Activated naive CD4-positive, alpha-beta T cell treated with anti-CD3 and anti-CD28 coated beads, Interleukin-2, amount 50 U/mL, for 24 hours (primary cell): ENCODE measurements around the gene HNRNPR.
"Not testable (repeated sequence)": the region's sequence is repeated elsewhere in the genome, so short reads cannot be mapped to it uniquely, and the experiment has no call there.

Source experiments
- H3K27ac Mint-ChIP-seq: one replicate; pipeline ENCODE4 v1.8.0; 2021; ENCODE audit warnings: mild to moderate bottlenecking, mixed read lengths
- H3K27me3 Mint-ChIP-seq: one replicate; pipeline ENCODE4 v1.8.0; 2021; ENCODE audit warnings: mixed read lengths
- H3K36me3 Mint-ChIP-seq: one replicate; pipeline ENCODE4 v1.8.0; 2021; ENCODE audit warnings: mixed read lengths
- H3K4me1 Mint-ChIP-seq: one replicate; pipeline ENCODE4 v1.8.0; 2021; ENCODE audit warnings: mixed read lengths
- H3K4me3 Mint-ChIP-seq: one replicate; pipeline ENCODE4 v1.8.0; 2021; ENCODE audit warnings: mild to moderate bottlenecking, mixed read lengths
- H3K9me3 Mint-ChIP-seq: one replicate; pipeline ENCODE4 v1.8.0; 2021; ENCODE audit warnings: mixed read lengths

Gene HNRNPR

DNA sequence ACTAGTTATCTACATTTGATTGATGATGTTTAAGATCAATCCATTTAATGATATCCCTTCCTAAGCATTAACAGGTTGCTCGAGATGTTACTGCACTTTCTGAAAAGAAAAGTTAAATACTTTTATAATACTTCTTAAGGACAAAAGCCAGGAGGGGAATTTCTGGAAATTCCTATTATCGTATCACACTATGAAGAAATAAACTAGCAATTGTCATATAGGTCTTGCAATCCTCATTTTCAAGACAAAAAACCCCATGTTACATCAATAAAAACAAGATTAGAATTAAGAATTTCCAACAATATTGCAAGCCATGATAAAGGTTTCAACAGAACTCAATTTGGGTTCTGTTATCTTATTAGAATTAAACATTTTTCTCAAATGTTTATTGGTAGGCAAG is 47.2 kb downstream of the HNRNPR start:
- Mint-ChIP-seq H3K27me3 (no peaks in the 10 kb centered on the region), H3K36me3 (peaks cover 5% of the 10 kb centered on the region), H3K4me3 (no peak overlapping the region), H3K4me1 (peaks cover 7% of the 10 kb centered on the region), H3K27ac (no peak overlapping the region), H3K9me3 (no peaks in the 10 kb centered on the region)

GRCh38 chr1:23291706-23292105 is 52.4 kb downstream of the HNRNPR start:
- no peaks in the 10 kb centered on the region for H3K9me3 Mint-ChIP-seq
- H3K27me3 Mint-ChIP-seq = no peaks in the 10 kb centered on the region
- no peak overlapping the region for H3K4me3 Mint-ChIP-seq
- H3K27ac Mint-ChIP-seq = no peak overlapping the region
- no peaks in the 10 kb centered on the region for H3K4me1 Mint-ChIP-seq
- H3K36me3 Mint-ChIP-seq = peaks cover 3% of the 10 kb centered on the region

GRCh38 chr1:23290836-23291565 is 53.1 kb downstream of the HNRNPR start:
- H3K27me3 Mint-ChIP-seq = no peaks in the 10 kb centered on the region
- no peaks in the 10 kb centered on the region for H3K4me1 Mint-ChIP-seq
- H3K9me3 Mint-ChIP-seq = no peaks in the 10 kb centered on the region
- H3K4me3 Mint-ChIP-seq = no peak overlapping the region
- H3K27ac Mint-ChIP-seq = no peak overlapping the region
- peaks cover 3% of the 10 kb centered on the region for H3K36me3 Mint-ChIP-seq

DNA sequence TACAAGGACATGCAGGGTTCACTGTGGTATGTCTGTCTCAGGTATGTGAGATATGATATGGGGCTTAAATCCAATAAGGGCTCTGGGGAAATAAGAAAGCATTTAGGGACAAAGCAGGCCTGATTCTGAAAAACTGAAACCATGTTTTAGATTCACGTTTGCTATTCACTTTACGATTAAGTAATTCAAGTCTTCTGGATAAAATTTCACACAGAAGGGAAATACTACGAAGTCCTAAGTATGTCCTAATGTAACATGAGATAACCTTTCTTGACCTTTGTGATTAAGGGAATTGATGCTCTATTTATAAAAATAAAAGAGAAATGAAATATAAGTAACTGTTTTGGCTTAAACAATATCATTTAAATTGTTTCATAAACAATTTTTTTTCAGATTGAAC is 55.4 kb downstream of the HNRNPR start:
- H3K27me3 Mint-ChIP-seq = no peaks in the 10 kb centered on the region
- H3K4me1 Mint-ChIP-seq = no peaks in the 10 kb centered on the region
- H3K4me3 Mint-ChIP-seq = no peak overlapping the region
- H3K27ac Mint-ChIP-seq = no peak overlapping the region
- no peaks in the 10 kb centered on the region for H3K9me3 Mint-ChIP-seq
- H3K36me3 Mint-ChIP-seq = peaks cover 7% of the 10 kb centered on the region

DNA sequence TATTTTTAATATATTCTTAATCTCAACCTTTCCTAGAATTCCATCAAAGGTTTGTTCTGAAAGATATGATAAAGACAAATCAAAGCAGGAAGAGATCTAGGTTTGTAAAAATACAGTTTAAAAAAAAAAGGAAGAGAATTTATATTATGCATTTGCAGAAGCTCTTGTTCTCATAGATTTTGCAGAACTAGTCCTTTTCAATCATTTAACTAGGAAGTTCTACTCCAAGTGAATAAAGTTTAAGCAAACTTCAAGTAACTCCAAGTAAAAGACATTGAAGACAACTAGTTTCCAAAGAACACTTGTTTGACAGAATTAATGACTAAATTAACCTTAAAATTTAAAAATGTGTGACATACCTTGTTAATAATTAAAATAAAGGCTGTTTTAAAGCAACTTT is 55.9 kb downstream of the HNRNPR start:
- no peaks in the 10 kb centered on the region for H3K4me1 Mint-ChIP-seq

GRCh38 chr1:23286401-23286800 is 57.7 kb downstream of the HNRNPR start:
- H3K27me3 Mint-ChIP-seq = no peaks in the 10 kb centered on the region
- no peak overlapping the region for H3K27ac Mint-ChIP-seq
- no peak overlapping the region for H3K4me3 Mint-ChIP-seq
- H3K36me3 Mint-ChIP-seq = peaks cover 9% of the 10 kb centered on the region
- H3K9me3 Mint-ChIP-seq = no peaks in the 10 kb centered on the region
- H3K4me1 Mint-ChIP-seq = no peaks in the 10 kb centered on the region

More for the DNA sequence above, 55.9 kb downstream of the HNRNPR start:
- H3K36me3 Mint-ChIP-seq = peaks cover 7% of the 10 kb centered on the region
- H3K9me3 Mint-ChIP-seq = no peaks in the 10 kb centered on the region
- H3K27me3 Mint-ChIP-seq = no peaks in the 10 kb centered on the region
- no peak overlapping the region for H3K27ac Mint-ChIP-seq
- H3K4me3 Mint-ChIP-seq = no peak overlapping the region

GRCh38 chr1:23283667-23284602 is 60.1 kb downstream of the HNRNPR start:
- H3K4me1 Mint-ChIP-seq = no peaks in the 10 kb centered on the region
- no peaks in the 10 kb centered on the region for H3K9me3 Mint-ChIP-seq
- H3K4me3 Mint-ChIP-seq = no peak overlapping the region
- H3K36me3 Mint-ChIP-seq = peaks cover 11% of the 10 kb centered on the region
- peak overlapping the region; percentile 32 for H3K27ac Mint-ChIP-seq
- H3K27me3 Mint-ChIP-seq = no peaks in the 10 kb centered on the region

- Mint-ChIP-seq H3K36me3 (peaks cover 11% of the 10 kb centered on the region), H3K4me3 (no peak overlapping the region), H3K4me1 (no peaks in the 10 kb centered on the region), H3K27ac (no peak overlapping the region), H3K9me3 (no peaks in the 10 kb centered on the region), H3K27me3 (no peaks in the 10 kb centered on the region)
Observed at GRCh38 chr1:23282957-23283356, 61.1 kb downstream of the HNRNPR start.

- peak overlapping the region; percentile 5 for H3K27ac Mint-ChIP-seq
- no peaks in the 10 kb centered on the region for H3K9me3 Mint-ChIP-seq
- peaks cover 10% of the 10 kb centered on the region for H3K27me3 Mint-ChIP-seq
- H3K4me3 Mint-ChIP-seq = no peak overlapping the region
- peaks cover 5% of the 10 kb centered on the region for H3K36me3 Mint-ChIP-seq
- H3K4me1 Mint-ChIP-seq = no peaks in the 10 kb centered on the region
Observed at GRCh38 chr1:23278717-23279116, 65.4 kb downstream of the HNRNPR start.

DNA sequence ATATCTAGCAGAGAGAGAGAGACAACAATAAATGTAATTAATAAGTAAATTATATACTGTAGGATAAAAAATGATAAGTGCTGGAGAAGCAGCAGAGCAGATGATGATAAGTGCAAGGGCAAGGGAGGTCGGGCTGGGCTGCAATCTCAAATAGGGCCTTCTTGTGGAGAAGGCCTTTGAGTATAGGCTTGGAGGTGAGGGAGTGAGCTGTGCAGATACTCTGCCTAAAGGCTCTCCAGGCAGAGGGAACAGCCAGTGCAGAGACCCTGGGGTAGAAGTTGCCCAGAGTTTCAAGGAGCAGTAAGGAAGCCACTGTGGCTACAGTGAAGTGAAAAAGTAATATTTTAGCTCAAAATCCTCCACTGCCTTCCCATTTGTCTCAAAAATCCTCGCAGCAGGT is 67.6 kb downstream of the HNRNPR start:
- H3K9me3 Mint-ChIP-seq = no peaks in the 10 kb centered on the region
- H3K27me3 Mint-ChIP-seq = peaks cover 18% of the 10 kb centered on the region
- no peak overlapping the region for H3K27ac Mint-ChIP-seq
- peaks cover 3% of the 10 kb centered on the region for H3K36me3 Mint-ChIP-seq
- H3K4me1 Mint-ChIP-seq = no peaks in the 10 kb centered on the region
- H3K4me3 Mint-ChIP-seq = no peak overlapping the region

DNA sequence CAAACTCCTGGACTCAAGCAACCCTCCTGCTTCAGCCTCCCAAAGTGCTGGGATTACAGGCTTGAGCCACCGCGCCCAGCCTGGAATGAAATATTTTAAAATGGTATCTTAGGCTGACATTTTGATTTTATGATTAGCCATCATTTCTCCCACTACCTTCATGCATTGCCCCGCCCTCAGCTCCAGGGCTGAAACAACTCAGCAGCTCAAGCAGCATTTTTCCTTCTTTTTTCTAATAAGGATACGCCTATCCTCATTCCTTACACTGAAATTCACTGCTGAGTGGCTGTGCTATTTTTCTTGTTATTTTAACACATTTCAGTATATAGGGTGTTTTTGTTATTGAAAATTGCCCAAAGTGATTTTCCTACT is 70.0 kb downstream of the HNRNPR start:
- Mint-ChIP-seq H3K27ac (no peak overlapping the region), H3K9me3 (no peaks in the 10 kb centered on the region), H3K4me1 (no peaks in the 10 kb centered on the region), H3K27me3 (peaks cover 23% of the 10 kb centered on the region), H3K4me3 (no peak overlapping the region), H3K36me3 (no peaks in the 10 kb centered on the region)

DNA sequence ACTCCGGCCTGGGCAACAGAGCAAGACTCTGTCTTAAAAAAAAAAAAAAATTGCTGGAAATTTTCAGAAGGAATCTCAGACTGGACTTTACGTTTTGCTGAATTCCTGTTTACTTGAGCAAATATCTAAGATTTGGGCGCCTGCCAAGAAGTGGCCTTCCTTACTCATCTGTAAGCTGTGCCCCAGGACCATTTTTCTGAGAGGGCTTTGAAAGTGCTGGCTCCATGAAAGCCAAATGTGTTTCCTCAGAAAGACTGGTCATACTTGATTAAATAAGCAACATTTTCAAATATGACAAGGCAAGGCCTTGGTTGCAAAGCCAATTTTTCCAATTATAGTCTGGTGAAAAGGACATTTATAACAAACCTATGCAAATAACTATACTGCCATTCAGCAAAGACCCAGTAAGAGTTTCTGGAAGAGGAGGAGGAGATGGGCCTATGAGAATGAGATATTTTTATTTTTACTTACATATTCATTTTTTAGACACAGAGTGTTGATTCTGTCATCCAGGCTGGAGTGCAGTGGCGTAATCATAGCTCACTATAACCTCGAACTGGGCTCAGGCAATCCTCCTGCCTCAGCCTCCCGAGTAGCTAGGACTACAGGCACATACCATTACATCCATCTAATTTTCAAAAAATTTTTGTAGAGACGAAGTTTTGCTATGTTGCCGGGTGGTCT is 70.5 kb downstream of the HNRNPR start:
- Mint-ChIP-seq H3K27ac (no peak overlapping the region), H3K4me3 (no peak overlapping the region), H3K27me3 (peaks cover 27% of the 10 kb centered on the region), H3K36me3 (no peaks in the 10 kb centered on the region), H3K9me3 (no peaks in the 10 kb centered on the region), H3K4me1 (no peaks in the 10 kb centered on the region)

GRCh38 chr1:23263380-23263887 is 80.7 kb downstream of the HNRNPR start:
- Mint-ChIP-seq H3K36me3 (no peaks in the 10 kb centered on the region), H3K27me3 (no peaks in the 10 kb centered on the region), H3K4me3 (no peak overlapping the region), H3K9me3 (no peaks in the 10 kb centered on the region), H3K27ac (no peak overlapping the region), H3K4me1 (no peaks in the 10 kb centered on the region)

DNA sequence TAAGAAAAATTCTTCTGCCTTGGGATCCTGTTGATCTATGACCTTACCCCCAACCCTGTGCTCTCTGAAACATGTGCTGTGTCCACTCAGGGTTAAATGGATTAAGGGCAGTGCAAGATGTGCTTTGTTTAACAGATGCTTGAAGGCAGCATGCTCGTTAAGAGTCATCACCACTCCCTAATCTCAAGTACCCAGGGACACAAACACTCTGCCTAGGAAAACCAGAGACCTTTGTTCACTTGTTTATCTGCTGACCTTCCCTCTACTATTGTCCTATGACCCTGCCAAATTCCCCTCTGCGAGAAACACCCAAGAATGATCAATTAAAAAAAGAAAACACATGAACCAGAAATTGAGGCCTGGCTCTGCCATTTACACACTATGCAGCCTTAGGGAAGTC is 86.0 kb downstream of the HNRNPR start:
- H3K9me3 Mint-ChIP-seq, H3K36me3 Mint-ChIP-seq, H3K27me3 Mint-ChIP-seq, H3K27ac Mint-ChIP-seq, H3K4me3 Mint-ChIP-seq, H3K4me1 Mint-ChIP-seq: not testable (repeated sequence)

DNA sequence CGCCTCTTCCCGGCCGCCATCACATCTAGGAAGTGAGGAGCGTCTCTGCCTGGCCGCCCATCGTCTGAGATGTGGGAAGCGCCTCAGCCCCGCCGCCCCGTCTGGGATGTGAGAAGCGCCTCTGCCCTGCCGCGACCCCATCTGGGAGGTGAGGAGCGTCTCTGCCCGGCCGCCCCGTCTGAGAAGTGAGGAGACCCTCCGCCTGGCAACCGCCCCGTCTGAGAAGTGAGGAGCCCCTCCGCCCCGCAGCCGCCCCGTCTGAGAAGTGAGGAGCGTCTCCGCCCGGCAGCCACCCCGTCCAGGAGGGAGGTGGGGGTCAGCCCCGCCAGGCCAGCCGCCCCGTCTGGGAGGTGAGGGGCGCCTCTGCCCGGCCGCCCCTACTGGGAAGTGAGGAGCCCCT is 86.7 kb downstream of the HNRNPR start:
- H3K4me3 Mint-ChIP-seq, H3K27ac Mint-ChIP-seq, H3K9me3 Mint-ChIP-seq, H3K27me3 Mint-ChIP-seq, H3K4me1 Mint-ChIP-seq, H3K36me3 Mint-ChIP-seq: not testable (repeated sequence)
